ENCODE measurements around the gene PHLDB2.

- TF ChIP-seq RAD21 (IDR thresholded peaks at IDR 0.05 in 1 of 2, conservative IDR thresholded peaks at IDR 0.05 in 1 of 2; ENCODE audit: low read depth in 2 of 2, low read length in 2 of 2), result no peak
- no peak for TF ChIP-seq TAF1 (IDR thresholded peaks at IDR 0.05; ENCODE audit: low read depth, low read length)
- TF ChIP-seq CTCF (IDR thresholded peaks at IDR 0.05; ENCODE audit: control extremely low read depth in 1 of 3, insufficient read depth in 1 of 3, low read depth in 1 of 3, low read length in 3 of 3), result no peak
- TF ChIP-seq RXRA (IDR thresholded peaks at IDR 0.05; ENCODE audit: insufficient read depth, low read depth, low read length), result no peak
- TF ChIP-seq RNF2 (IDR thresholded peaks at IDR 0.05; ENCODE audit: borderline replicate concordance, low read depth, low read length, missing control alignments, poor library complexity, severe bottlenecking), result no peak
- no peak for TF ChIP-seq ATF3 (IDR thresholded peaks at IDR 0.05; ENCODE audit: insufficient read depth, low read depth, low read length)
- TF ChIP-seq MAX (IDR thresholded peaks at IDR 0.05), result no peak
- TF ChIP-seq POLR2AphosphoS5 (IDR thresholded peaks at IDR 0.05; ENCODE audit: low read depth, low read length), result no peak
- no peak for TF ChIP-seq EGR1 (IDR thresholded peaks at IDR 0.05; ENCODE audit: borderline replicate concordance, low read depth, low read length)
- no peak for TF ChIP-seq MAFK (IDR thresholded peaks at IDR 0.05; ENCODE audit: low read depth, low read length)
- no peak for TF ChIP-seq KDM1A (IDR thresholded peaks at IDR 0.05; ENCODE audit: borderline replicate concordance, low read length)
- no peak for TF ChIP-seq EZH2 (IDR thresholded peaks at IDR 0.05; ENCODE audit: low read depth, low read length, severe bottlenecking)
These were observed 31.1 kb downstream of the PHLDB2 start for GRCh38 chr3:111890051-111890580.

Data from H1 (cell line).